Astrocyte of the cerebellum (primary cell): Measurements from ENCODE around the gene STIL.

ENCODE experiments used
- DNase-seq: peaks from one replicate; pipeline ENCODE4 v3.0.0-alpha.2; 2011; ENCODE audit warnings: low read depth
- H3K4me3 ChIP-seq: 2 replicates; pipeline ENCODE4 v1.5.1; 2011; ENCODE audit warnings: mild to moderate bottlenecking, low read depth, low read length, moderate library complexity
- CTCF ChIP-seq: IDR thresholded peaks from 2 replicates; pipeline ENCODE4 v1.5.1; 2012; ENCODE audit warnings: low read length, low read depth, moderate library complexity, mild to moderate bottlenecking; ENCODE audit errors: missing control alignments
- in situ Hi-C: cut with HindIII; loops from 2 replicates; pipeline ENCODE4 v1.10.0; 2017; ENCODE audit warnings: low sequenced_read_pairs

The STIL gene

GRCh38 chr1:47224676-47225399 lies 89.1 kb downstream of the STIL start:
- in situ Hi-C loops, result no loop called here
- no peak for DNase-seq
- H3K4me3 ChIP-seq, result no peak overlapping the region
- TF ChIP-seq CTCF, result no peak

- in situ Hi-C loops, result no loop called here
- TF ChIP-seq CTCF, result no peak
- DNase-seq, result no peak
- H3K4me3 ChIP-seq, result no peak overlapping the region
These were observed 89.8 kb downstream of the STIL start for GRCh38 chr1:47223921-47224675.

- in situ Hi-C loops, result no loop called here
- no peak for TF ChIP-seq CTCF
- no peak overlapping the region for H3K4me3 ChIP-seq
- DNase-seq, result no peak
These were observed 90.6 kb downstream of the STIL start for GRCh38 chr1:47223174-47223920.

- no peak for DNase-seq
- in situ Hi-C loops, result no loop called here
These were observed 91.5 kb downstream of the STIL start for GRCh38 chr1:47222476-47222875.

GRCh38 chr1:47219590-47220220 lies 94.2 kb downstream of the STIL start:
- DNase-seq, result no peak
- H3K4me3 ChIP-seq, result no peak overlapping the region
- TF ChIP-seq CTCF, result no peak
- in situ Hi-C loops, result no loop called here

More at GRCh38 chr1:47222476-47222875, 91.5 kb downstream of the STIL start:
- H3K4me3 ChIP-seq, result no peak overlapping the region
- no peak for TF ChIP-seq CTCF

GRCh38 chr1:47219001-47219400 lies 94.9 kb downstream of the STIL start:
- in situ Hi-C loops, result no loop called here
- H3K4me3 ChIP-seq, result no peak overlapping the region
- DNase-seq, result no peak
- no peak for TF ChIP-seq CTCF
